ENCODE results near the gene NHEJ1.

DNA sequence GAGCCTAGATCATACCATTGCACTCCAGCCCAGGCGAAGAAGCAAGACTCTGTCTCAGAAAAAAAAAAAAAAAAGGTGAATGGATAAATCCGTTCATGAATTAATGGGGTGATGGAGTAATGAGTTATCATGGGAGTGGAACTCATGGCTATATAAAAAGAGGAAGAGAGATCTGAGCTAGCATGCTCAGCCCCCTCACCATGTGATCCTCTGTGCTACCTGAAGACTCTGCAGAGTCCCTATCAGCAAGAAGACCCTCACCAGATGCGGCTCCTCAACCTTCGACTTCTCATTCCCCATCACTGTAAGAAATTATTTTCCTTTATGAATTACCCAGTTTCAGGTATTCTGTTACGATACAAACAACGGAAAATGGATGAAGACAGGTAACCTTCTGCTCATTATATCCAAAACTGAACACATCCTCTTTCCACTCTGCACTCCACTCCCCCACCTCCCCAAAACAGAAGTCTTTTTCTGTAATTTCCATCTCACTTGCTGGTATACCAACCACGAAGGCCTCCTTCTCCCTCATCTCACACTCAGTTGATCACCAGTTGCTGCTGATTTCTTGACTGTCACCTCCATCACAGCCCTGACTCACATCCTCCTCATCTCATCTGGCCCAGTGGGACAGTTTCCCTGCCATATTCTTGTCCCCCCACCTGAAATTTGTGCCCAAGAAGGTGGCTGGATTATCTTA is 26.3 kb upstream of the NHEJ1 start:
- no peak for TF ChIP-seq EZH2 (IDR thresholded peaks at IDR 0.05)
- TF ChIP-seq POLR2AphosphoS5 (IDR thresholded peaks at IDR 0.05; ENCODE audit: borderline replicate concordance, low read depth, low read length), result no peak

Data from SK-N-MC (cell line).